Lung microvascular endothelial cell (primary cell): ENCODE results near the gene ZC3HAV1. TPM values are rescaled to one million over a fixed set of nuclear protein-coding genes. Genes with fewer than 3 reads are reported as not detected.
"Not testable (repeated sequence)": the region's sequence is repeated elsewhere in the genome, so short reads cannot be mapped to it uniquely, and the experiment has no call there.

Experiments
- DNase-seq, 2 donors: peaks; one replicate each; pipeline versions ENCODE4 v3.0.0 to v3.0.0-alpha.2; 2010; ENCODE audit warnings: low read depth in 2 of 2
- total RNA-seq: library from RNA; depleted of rRNA; stranded (reverse); fragments of >200 nt; gene quantifications from 2 replicates; pipeline ENCODE4 v1.2.1, GENCODE V29; 2014

ZC3HAV1 gene
- total RNA-seq, 1 donor from 2014 or later, result 30.8 TPM

DNA sequence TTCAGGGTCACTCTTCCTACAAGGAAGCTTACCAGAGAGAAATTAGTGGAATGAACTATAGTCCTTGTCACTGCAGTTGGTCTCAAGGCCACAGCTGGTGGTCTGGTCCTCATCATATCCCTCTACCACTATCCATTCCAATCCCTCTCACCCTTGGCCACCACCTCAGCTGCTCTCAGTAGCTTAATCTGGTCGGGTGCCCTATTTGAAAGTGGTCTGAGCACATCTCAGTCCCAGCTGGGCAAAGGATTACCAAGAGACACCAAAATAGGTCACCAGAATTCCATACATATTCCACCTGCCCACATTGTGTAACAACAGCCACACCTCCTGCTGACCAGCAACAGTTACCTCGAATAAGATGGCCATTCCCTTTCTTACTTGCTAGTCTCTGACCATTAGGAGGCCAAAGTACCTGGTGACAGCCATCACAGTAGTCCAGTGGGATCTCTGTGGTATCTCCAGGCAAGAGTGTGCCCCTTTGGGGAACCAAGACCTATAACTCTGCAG, 3.3 kb upstream of the ZC3HAV1 start:
- DNase-seq, result no peak

DNA sequence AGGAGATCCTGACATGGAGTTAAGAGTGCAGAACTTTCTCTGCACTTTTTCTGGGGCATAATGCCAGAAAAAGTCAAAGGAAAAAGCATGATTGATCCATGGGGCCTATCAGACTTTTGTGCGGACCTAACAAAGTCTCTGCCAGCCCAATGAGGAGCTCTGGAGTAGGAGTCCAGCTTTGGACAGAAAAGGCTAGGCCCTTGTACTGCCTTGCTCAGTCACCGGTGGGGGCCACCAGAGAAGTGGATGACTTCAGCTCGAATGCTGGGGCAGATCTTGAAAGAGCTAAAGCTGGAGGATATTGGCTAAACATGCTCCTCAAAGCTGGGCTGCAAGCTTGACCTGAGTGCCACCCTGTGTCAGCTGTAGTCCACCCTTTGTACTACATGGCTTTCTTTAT, 2.8 kb upstream of the ZC3HAV1 start:
- DNase-seq, result no peak

DNA sequence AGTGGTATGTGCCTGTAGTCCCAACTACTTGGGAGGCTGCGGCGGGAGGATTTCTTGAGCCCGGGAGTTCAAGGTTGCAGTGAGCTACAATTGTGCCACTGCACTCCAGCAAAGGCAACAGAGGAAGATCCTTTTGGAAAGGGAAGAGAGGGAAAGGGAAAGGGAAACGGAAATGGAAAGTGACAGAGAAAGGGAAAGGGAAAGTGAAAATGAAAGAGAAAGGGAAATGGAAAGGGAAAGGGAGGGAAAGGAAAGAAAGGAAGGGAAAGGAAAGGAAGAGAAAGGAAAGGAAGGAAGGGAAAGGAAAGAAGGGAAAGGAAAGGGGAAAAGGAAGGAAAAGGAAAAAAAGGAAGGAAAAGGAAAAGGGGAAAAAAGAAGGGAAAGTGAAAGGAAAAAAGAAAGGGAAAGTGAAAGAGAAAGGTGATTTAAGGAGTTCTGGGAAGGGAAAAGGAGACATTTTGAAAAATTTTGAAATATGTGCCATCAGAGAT, 2.3 kb upstream of the ZC3HAV1 start:
- DNase-seq, result no peak

DNA sequence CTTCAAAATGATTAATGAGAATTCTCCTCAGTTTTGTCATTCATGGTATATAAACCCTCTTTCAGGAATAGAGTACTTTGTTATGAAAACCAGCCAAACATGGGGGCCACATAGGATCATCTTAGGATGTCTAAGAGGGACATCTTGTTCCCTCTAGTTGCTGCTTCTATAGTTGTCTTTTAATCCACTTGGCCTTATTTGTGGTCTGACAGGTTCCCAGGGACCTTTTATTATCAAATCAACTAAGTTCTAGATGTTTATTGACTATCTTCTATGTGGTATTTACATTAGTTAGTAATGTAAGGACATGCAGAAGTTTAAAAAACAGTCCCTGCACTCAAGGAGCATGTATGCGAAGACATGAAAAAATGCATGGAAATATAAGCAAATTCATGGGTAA, 1.6 kb upstream of the ZC3HAV1 start:
- DNase-seq, result no peak

DNA sequence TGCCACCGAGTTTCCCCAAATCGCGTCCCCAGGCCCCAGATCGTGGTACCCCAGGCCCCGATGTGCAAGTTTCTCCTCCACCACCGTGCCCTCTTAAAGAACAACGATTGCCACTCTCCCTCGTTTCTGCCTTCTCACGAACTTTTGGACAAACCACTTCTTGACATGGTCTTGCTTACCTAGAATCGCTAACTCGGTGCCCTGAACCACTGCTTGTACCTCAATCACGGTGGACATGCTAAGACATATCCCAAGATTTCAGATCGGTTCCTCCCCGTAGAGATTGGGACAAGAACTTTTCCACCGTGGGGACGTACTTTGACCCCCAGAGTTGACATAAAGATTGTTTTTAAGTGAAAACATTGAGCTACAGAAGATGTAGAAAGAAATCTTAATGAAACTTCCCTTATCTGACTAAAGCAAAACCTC, 477 bp upstream of the ZC3HAV1 start:
- DNase-seq, result no peak

DNA sequence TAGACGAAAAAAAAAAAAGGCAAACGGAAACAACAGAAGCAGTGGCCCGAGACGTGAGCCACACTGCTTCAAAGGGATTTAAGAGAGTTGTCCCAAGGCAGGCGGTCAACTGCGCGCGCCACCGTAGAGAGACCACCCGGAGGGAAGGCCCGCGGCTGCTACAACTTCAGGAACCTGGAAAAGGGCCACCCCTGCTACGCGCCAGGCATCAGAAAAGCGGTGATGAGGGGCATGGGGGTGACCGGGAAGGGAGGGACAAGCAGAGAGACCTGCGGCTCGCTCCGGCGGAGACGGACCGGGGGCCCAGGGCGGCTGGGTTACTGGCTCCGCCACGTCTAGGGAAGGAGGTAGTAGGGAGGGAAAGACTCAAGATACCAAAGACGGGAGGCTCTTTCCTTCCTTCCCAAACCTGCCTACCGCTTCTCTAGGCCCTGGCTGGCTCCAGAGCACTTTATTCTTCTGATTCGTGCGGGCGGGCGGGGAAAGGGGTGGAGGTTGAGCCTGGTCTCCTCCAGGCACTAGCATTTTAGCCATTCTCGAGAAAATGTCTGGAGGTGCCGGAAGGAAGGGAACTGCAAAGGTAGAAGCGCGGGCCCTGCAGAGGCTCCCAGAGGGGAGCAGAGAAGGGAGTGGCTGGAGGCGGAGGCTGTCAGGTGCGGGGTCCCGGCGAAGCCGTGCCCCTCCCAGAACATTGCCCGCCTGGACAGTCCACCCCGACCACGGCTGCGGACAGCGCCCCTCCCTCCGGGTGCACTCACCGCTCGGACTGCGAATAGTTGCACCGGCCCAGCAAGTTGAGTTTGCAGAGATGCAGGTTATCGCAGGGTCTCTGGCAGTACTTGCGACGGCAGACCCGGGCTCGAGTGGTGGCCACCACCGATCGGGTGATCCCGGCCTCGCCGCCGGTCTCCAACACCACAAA, 993 bp downstream of the ZC3HAV1 start:
- peak; percentile 24 to 32 for DNase-seq

DNA sequence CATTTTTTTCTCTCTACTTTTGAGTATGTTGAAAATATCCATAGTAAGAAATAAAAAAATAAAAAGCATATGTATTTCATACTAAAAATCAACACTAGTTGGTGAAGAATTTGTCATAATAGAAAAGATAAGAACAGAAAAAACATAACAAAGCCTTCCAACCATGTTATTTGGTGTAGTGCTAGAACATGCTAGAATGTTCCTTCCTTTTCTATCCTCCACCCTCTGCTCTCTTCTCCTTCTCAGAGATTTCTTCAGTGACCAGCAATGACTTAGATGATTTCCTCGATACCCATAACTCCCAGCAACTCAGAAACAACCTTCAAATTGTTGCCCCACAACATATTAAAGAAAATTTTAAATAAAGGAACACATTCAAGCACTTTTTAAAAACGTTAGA, 2.6 kb downstream of the ZC3HAV1 start:
- peak in 1 of 2 donors; percentile 27 for DNase-seq

DNA sequence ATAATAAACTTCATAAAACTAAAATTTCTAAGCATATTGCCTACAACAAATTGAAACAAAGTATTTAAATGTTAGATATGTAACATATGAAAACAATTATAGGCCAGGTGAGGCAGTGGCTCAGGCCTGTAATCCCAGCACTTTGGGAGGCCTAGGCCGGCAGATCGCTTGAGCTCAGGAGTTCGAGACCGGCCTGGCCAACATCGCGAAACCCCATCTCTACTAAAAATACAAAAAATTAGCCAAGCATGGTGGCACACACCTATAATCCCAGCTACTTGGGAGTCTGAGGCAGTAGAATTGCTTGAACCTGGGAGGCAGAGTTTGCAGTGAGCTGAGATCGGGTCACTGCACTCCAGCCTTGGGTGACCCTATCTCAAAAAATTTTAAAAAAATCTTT, 3.3 kb downstream of the ZC3HAV1 start:
- not testable (repeated sequence) for DNase-seq

DNA sequence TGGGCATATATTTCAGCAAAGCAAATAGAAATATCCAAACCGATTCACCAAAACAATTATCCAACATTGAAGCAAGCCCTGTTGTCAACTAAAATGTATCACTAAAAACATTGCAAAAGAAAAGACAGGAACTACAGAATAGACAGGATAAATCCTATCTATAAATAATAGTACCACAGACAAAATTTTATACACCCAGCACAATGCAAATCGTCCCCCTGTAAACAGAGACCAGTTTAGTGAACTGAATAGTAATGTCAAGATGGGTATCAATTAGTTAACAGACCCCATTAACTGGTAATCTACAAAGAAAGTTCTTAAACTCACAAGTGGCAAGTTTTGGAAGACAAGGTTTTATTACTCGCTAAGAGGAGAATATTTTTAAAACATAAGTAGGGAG, 4.0 kb downstream of the ZC3HAV1 start:
- DNase-seq, result no peak

DNA sequence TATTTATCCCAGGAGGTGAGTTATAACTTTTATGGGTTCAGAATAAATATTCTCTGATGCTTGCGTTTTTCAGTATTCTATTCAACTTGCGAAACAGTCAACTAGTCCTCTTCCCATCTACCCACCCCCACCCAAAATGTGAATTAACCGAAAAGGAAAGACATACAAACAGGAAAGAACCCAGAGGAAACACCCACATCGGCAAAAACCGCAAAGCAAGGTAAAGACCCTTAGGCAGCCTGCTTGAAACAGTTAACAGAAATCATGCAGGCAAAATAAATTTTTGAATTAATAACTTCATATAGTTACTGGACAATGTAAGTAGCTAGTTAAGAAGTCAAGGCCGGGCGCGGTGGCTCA, 5.4 kb downstream of the ZC3HAV1 start:
- DNase-seq, result peak; percentile 11 to 40

DNA sequence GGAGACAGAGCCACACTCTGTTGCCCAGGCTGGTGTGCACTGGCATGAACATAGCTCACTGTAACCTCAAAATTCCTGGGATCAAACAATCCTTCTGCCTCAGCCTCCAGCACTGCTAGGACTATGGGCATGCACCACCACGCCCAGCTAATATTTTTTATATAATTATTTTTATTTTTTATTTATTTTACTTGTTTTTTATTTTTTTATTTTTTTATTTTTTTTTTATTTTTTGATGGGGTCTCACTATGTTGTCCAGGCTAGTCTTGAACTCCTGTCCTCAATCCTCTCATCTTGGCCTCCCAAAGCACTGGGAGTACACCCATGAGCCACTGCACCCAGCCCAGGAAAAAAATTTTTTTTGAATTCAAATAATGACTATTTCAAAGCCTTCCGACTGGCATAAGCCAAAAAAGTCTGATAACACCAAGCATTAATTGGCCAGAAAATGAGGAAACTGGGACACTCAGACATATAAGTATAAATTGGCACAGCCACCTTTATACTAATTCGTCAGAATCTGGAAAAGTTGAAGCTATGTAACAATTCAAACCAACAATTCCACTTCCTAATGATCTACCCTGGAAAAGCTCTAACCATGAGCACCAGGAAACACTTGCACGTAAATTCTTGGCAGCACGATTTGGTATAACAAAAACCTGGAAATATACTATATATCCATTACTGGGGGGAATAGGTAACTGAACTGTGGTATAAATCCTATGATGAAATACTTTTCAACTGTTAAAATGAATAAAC, 6.3 kb downstream of the ZC3HAV1 start:
- DNase-seq, result peak; percentile 57 to 95

DNA sequence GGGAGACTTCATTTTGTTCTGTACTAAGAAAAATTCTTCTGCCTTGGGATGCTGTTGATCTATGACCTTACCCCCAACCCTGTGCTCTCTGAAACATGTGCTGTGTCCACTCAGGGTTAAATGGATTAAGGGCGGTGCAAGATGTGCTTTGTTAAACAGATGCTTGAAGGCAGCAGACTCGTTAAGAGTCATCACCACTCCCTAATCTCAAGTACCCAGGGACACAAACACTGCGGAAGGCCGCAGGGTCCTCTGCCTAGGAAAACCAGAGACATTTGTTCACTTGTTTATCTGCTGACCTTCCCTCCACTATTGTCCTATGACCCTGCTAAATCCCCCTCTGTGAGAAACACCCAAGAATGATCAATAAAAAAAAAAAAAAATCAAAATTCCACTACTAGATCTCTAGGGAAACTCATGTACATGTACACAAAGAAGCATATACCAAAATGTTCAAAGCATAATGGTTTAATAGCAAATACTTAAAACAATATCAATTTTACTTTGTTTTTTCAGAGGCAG, 7.8 kb downstream of the ZC3HAV1 start:
- not testable (repeated sequence) for DNase-seq

DNA sequence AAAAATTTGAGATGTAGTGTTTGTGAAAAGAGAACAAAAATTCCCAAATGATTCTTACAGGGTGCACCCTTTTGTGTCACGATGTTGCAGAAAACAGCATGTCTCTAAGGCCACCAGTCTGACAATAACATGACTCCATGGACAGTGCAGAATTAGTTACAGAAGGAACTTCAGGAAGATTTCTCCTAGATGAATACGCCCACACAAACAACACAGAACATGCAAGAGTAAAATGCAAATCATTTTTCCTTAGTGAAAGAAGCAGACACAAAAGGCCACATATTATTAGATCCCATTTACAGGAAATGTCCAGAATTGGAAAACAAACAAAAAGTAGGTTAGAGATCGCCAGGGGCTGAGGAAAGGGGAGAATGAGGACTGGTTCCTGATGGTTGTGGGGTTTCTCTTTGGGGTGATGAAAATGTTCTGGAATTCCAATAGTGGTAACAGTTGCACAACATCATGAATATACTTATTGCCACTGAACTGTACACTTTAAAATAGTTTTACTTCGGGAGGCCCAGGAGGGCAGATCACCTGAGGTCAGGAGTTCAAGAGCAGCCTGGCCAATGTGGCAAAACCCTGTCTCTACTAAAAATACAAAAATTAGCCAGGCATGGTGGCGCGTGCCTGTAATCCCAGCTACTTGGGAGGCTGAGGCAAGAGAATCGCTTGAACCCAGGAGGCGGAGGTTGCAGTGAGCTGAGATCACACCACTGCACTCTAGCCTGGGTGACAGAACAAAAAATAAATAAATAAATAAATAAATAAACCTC, 10.2 kb downstream of the ZC3HAV1 start:
- DNase-seq, result peak in 1 of 2 donors; percentile 29

DNA sequence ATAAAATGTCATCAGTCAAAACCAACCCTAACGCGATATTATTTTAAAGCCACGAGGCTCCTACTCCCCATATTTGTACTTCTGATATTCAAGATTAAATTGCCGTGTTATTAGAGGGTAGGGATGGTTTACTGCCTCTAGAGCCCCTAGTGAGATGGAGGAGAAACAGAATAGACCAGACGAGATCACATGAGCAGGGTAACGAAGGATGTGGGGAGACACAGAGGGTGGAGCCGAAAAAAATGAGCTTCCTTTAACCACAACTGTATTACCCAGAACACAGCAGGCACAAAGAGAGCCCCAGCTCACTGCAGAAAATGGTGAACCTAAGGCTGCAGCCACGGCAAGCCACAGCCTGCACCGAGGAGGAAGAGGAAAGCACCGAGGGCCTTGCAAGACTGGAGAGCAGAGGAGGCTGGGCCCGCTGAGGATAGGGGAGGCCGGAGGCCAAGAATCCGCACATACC, 14.3 kb downstream of the ZC3HAV1 start:
- peak; percentile 24 to 27 for DNase-seq

DNA sequence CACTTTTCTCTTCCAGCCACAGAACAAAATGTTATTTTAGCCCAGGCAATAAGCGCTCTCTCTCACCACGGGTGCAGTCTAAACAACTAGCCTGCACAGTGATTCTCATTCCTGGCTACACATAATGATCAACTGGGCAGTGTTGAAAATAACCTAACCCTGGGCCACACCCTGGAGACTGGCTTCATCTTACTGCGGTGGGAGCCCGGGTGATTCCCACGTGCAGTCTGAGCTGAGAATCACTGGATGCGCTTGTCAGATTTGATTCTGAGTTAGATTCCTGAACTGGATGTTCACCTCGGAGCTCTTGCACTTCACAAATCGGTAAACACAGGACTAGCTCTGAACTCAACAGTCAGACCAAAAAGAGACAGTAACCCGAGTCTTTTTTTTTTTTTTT, 14.9 kb downstream of the ZC3HAV1 start:
- DNase-seq, result peak; percentile 25 to 35

DNA sequence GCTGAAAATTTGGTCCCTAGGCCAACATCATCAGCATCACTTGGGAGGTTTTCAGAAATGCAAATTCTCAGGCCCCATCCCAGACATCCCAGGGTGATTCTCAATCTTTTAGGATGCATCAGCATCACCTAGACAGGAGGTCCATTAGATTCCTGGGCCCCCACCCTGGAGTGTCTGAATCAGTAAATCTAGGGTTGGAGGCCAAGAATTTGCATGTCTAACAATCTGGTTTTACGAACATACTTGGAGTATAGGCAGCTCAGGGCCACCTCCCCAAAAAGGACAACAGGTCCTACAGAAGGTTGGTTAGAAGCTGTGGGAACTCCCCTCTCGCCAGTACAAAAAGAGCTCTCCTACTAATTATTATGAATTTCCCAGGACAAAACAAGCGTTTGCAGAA, 15.5 kb downstream of the ZC3HAV1 start:
- no peak for DNase-seq

DNA sequence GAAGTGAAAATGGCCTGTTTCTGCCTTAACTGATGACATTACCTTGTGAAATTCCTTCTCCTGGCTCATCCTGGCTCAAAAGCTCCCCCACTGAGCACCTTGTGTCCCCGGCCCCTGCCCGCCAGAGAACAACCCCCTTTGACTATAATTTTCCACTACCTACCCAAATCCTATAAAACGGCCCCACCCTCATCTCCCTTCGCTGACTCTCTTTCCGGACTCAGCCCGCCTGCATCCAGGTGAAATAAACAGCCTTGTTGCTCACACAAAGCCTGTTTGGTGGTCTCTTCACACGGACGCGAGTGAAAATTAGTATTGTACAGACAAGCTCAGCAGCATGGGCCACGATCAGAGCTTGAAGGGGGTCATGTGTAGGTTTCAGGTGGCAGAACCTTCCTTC, 16.0 kb downstream of the ZC3HAV1 start:
- not testable (repeated sequence) for DNase-seq

DNA sequence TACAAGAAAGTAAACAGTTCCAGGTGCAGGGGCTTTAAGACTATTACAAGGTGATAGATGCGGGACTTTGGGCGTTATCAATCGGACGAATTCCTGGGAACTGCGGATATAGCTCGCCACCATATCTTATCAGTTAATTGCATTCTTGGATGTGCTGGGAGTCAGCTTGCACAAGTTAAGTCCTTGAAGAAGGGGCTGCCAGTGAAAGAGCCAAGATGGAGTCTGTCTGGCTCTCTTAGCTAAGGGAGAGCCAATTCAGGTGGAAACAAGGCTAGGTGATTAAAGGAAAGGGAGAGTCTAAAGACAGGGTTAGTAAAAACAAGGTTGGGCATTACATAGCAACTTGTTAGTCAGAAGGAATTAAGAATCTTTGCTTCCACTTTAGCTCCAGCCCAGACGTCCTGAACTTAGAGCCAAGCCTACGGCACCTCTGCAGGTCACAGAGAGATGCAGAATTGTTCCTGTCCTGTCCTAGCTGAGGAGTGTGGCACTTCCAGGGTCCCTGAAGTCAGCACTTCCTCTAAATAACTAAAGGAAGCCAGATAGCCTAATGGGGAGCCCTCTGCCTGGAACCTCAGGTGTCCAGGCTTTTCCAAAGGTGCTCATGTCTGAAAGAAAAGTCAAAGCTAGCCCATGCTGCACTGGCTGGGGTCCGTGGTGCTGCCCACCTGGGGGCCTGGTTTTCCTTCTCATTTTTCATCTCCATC, 17.3 kb downstream of the ZC3HAV1 start:
- DNase-seq, result no peak

DNA sequence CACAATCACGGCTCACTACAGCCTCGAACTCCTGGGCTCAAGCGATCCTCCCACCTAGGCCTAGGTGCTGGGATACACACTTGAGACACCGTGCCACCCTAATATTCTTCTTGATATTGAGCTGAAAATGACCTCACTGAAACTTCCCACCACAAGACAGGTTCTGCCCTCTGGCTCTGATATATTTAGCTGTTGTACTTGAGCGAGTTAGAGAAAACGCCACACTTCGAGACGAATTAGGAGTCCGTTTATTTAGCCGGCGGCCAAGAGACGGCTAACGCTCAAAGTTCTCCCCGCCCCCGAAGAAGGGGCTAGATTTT, 17.9 kb downstream of the ZC3HAV1 start:
- no peak for DNase-seq

DNA sequence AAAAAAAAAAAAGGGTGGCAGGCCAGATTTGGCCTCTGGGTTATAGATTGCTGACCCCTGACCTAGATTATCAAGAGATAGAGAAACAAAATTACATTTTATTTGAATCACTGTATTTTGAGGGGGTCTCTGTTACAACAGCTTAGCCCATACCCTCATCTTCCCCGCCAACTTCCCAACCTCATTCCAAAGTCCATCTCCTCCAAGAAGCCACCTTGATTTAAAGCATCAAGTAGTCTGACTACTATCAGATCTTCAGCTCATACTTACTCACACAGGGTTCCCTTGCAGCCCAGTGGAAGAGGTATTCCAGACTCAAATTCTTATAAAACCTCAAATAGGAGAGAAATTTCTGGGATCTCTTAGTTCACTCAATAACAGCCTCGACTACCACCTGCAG, 20.4 kb downstream of the ZC3HAV1 start:
- no peak for DNase-seq

DNA sequence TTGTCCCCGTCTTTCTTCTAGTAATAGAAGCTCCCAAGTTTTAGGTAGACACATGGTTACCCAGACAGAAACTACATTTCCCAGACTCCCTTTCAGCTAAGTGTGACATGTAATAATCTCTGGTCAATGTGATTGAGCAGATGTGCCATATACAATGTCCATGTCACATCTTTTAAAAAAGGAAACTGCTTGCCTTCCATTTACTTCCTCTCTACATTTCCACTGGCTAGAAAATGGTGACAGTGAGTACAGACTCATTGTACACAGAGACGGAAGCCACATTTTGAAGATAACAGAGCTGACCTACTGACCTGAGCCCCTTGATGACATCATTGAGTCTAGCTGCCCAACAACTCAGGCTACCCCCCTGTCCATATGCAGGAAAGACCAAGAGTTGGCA, 21.3 kb downstream of the ZC3HAV1 start:
- DNase-seq, result no peak
